Right hindlimb (tissue), 1 donor: ENCODE results near the gene LMBR1.
"Not testable (repeated sequence)": the region's sequence is repeated elsewhere in the genome, so short reads cannot be mapped to it uniquely, and the experiment has no call there.

Source experiments
- DNase-seq: peaks from one replicate; pipeline ENCODE4 v3.0.0-alpha.2; 2018

Gene LMBR1

DNA sequence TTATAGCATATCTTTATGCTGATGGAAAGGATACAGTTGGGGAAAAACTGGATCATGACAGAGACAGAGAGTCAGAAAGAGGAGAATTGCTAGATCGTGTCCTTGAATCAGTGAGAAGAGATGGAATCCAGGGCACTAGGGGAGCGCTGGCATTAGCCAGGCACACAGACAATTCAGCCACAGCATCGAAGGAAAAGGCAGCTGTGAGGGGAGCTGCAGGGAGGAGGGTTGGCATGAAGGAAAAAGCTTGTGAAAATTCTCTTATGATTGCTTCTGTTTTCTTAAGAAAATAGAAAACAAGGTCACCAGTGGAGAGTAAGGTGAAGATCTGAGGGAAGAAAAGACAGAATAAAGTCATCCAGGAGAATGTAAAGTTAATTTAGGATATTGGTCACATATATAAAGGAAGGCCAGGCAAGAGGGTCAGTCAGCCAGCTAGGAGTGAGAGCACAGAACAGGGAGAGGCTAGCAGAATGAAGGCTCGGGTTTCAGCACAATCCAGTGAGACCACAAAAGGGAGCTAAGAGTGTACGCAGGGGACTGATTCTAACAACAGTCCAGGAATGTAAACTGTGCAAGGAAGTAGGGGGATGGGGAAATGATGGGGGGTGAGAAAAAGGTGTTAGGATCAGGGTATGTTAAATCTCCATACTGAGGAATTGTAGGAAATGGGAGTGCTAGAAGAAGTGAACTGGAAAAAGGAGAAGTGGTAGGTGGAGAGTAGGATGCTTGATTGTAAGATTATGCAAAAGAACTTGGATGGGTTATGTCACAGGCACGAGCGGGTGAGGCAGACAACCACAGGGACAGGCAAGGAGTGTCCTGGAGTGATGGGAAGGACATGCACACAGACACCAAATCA is 140.4 kb downstream of the LMBR1 start:
- DNase-seq: no peak

DNA sequence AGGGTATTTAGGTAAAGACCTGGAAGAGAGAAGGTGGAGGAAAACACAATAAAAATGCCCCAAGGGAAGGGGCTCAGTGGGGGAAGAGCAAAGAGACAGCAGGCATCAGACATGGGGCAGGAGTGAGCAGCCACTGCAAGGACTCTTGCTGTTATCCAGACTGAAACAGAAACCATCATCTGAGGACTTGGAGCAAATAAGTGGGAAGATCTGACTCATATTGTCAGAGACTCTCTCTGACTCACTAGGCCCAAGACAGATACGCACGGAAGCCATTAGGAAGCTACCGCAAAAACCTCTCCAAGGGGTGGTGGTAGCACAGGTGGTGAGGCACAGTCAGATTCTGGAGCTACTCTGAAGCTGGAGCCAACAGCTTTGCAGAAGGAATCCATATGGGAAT is 141.7 kb downstream of the LMBR1 start:
- no peak for DNase-seq

DNA sequence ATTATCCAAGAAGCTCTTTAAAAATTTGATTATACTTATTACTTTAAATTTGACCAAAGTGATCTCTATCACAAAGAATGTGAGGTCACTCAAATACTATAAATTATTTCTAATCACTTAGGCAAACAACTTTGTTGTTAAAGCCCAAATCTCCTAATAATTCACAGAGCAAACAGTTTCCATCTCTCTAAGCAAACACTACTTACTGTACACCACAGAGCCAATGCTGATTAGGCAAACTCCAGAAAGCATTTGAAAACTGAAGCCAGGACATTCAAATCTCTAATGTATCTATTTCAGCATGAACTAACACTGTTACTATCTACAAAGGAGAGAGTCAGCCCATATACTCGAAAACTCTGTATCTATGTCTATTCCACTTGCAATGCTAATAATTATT is 145.3 kb downstream of the LMBR1 start:
- no peak for DNase-seq

DNA sequence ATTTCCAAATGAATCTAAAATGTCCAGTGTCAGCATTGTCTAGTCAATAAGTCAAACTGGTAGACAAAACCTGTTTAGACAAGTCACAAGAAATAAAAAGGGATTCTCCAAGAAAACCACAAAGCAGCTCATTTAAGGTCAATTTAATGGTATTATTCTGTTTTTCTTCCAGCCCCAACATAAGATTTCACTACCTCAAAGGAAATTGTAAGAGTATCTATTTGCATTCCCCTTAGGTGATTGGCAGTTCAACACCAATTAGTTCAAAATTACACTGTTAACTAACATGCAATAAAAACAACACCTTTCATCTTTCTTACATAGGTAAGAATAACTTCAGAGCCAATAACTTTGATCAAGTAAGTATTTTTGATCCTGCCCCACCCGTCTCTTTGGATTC is 146.1 kb downstream of the LMBR1 start:
- DNase-seq: no peak

DNA sequence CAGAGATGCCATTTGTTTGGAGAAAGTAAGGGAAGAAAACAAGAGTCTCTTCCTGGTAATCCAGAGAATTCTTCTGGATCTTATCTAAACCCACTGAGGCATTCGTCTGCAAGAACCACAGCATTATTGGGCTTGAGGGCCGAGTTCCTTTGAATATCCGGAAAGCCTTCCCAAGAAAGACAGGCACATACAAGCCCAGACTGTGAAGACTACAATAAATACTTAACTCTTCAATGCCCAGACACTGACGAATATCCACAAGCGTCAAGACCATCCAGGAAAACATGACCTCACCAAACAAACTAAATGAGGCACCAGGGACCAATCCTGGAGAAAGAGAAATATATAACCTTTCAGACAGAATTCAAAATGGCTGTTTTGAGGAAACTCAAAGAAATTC is 153.4 kb downstream of the LMBR1 start:
- DNase-seq: no peak

DNA sequence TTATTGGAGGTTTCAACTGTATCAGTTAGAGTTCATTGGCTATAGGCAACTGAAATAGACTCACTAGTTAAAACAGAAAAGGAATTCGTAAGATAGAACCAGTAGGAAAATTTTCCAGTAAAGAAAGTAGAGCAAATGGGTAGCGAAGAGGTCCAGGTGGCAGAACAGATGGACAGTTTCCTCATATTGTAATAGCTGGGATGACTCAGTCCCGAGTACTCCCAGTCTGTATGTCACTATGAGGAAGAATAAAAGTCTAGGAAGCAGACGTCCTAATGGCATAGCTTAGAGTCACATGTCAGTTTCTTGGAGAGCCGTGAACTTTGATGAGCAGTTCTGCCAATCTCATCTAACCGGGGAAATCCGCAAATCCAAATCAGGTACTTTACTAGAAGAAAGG is 157.1 kb downstream of the LMBR1 start:
- no peak for DNase-seq

DNA sequence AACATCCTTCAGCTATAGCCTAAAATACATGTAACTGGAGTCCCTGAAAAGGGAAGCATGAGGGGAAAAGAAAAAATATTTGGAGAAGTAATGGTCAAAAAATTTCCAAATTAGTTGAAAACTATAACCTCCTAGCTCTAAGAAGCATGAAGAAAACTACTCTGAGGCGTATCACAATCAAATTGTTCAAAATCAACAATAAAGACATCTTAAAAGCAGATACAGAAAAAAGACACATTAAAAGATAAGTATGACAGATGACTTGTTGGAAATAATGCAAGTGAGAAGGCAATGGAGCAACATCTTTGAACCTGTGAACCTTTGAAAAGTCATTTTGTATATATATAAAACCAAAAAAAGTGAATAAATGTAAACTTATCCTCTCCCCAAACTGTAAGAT is 159.3 kb downstream of the LMBR1 start:
- no peak for DNase-seq

DNA sequence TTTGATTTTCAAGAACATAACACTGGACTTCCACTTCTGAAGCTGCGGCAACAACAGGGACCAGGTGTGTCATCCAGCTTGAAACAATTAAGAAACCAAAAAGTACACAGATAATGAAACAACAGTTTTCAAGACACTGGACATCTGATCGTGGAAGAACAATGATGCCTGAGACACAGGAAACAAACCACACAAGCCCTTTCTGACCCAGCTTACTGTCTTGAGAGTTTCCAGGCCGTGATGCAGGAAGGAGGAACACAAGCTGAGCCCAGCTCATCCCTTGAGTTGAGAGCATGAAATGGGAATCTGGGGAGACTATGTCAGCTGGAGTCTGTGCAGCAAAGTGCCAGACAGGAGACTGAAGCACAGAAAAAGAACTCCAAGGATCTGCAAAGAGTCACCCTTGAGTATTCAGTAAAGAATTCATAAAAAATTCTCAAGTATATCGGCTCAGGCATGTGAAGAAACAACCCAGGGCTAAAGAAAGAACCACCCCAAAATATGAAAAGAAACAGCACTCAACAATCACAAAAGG is 160.8 kb downstream of the LMBR1 start:
- no peak for DNase-seq

DNA sequence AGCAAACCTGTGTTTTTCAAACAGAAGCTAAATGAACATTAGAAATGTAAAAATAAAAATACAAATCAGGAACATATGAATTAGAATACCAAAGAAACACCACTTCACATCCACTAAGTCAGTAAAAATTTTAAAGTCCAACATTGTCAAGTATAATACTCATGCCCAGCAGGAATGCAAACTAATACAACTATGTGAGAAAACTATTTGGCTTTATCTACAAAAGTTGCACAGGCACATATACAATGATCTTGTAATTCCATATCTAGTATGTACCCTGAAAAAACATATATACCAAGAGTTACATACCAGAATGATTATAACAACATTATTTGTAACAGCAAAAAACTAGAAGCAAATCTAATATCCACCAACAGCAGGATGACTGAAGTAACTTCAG is 161.3 kb downstream of the LMBR1 start:
- no peak for DNase-seq

DNA sequence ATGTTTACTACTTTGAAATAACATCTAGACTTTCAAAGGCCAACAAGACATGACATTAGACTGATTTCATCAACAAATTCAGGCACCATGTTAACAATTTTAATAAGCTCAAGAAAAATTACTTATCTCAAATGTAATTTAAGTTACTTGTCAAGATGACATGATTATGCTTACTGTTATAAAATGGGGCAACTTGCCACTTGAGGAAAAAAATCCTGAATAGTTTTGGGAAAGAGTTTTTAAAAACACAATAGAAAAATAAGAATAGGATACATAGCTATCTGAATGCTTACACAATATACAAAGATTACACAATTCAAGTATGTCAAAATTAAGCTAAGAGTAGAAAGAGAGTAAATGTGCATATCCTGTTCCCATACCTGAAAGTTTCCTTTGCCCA is 167.0 kb downstream of the LMBR1 start:
- DNase-seq: no peak

DNA sequence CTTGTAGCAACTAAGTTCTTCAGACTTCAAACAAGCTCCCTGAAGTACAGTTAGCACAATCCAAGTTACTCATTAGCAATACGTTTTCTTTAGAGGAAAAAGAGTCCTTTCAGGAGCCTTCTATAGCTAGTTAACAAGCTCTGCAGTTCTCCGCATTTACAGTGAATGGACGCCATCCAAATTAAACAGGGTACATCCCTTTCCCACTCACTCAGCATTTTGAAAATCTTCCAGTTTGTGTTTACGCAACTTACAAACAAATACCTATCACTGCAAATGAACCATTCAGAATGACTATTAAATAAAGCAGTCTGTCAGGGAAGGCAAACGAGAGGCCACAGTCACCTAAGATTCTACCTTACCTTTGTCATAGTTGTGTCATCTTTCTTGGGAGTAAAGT is 167.9 kb downstream of the LMBR1 start:
- DNase-seq: no peak

DNA sequence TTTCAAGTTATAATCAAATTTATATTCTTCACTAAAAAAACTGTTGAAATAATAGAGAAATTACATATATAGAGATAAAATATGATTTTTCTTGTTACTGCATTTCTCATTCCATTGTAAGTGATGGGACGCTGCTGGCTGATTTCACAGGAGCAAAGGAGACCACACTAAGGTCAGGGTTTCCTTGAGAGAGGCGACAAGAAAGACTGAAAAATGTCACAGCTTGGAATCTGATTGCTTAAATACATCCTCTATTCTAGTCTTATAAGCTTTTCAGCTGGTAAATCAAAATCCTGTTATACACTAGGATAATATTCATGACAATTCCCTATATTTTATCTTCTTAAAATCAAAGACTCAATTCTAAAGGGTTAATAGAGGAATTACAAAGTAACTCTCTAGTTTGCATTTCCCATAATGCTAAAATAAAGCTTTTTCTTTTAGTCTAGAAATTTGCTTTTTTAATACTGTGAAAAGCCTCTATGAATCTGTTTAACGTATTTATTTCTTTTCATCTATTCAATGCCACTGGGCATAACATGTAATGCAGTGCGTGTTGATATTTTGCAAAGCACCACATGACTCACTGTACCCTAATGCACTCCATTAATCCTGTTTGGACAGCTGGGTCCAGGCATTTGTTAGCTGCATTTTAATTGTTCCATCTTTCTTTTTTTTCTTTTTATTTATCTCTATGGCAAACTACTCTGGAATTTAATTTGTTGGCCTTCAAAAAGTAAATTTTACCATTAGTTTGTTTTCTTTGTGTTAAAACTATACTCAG is 170.7 kb downstream of the LMBR1 start:
- DNase-seq: no peak

DNA sequence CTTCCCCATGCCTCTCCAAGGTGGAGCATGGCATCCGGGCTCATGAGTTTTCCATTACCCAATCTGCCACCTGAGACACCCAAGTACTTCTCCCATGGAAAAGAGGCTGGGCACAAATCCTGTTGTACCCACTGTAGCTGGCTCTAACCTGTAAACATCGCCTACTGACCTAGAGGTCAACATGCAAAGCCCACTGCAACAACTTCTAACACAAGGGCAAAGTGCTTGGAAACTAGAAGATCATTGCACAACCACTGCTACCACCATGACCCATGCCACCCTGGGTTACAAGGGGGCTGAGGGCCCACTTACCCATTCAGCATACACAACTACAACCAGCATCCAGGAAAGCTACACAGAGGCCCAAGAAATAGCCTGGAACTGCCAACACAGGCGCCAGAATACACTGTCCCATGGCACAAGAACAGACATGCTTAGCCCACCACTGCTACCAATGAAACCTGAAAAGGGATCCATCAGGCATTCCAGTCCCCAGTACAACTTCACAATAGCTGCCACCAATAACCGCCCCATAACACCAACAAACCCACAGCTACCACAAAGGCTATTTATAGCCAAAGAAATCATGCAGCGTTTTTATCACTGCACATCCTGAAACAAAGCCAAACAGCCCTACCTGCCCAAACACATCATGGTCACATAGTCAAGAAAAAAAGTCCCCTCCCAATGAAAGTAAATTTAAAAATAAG is 189.1 kb downstream of the LMBR1 start:
- DNase-seq: no peak

DNA sequence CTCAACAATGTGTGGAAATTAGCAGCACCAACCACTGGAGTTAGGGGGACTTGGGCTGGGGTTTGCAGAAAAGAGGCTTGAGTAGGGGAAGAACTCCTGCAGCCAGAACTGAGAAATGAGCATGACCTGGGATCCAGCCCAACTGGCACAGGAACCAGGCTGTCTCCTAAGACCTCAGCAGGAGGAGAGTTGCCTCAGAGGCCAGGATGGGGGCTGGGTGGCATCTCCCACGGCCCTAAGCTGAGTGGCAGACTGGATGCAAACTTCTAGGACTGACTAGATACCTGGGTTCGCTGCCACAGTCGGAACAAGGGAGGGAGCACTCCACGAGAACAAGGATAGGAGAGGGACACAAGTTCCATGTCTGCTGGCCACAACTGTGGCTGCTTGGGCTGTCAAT is 189.8 kb downstream of the LMBR1 start:
- no peak for DNase-seq

DNA sequence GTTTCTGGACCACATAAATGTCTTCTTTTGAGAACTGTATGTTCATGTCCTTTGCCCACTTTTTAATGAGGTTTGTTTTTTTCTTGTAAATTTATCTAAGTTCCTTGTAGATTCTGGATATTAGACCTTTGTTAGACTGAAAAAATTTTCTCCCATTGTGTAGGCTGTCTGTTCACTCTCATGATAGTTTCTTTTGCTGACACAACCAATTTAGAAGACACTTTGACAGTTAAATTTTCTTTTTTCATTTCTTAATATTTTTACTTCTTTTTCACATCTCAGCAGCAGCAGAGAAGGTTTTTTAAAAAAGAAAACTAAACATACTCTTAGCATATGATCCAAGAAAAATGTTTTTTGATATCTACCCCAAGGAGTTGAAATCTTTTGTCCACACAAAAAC is 190.6 kb downstream of the LMBR1 start:
- DNase-seq: no peak

DNA sequence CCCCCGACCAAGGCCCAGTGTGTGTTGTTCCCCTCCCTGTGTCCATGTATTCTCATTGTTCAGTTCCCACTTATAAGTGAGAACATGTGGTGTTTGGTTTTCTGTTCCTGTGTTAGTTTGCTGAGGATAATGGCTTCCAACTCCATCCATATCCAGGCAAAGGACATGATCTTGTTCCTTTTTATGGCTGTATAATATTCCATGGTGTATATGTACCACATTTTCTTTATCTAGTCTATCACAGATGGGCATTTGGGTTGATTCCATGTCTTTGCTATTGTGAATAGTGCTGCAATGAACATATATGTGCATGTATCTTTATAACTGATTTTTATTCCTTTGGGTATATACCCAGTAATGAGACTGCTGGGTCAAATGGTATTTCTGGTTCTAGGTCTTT is 191.2 kb downstream of the LMBR1 start:
- DNase-seq: not testable (repeated sequence)

DNA sequence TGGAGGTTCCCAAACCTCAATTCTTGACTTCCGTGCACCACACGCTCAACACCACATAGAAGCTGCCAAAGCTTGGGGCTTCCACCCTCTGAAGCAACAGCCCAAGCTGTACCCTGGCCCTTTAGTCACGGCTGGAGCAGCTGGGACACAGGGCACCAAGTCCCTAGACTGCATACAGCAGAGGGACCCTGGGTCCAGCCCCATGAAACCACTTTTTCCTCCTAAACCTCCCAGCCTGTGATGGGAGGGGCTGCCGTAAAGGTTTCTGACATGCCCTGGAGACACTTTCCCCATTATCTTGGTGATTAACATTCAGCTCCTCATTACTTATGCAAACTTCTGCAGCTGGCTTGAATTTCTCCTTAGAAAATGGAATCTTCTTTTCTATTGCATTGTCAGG is 194.5 kb downstream of the LMBR1 start:
- not testable (repeated sequence) for DNase-seq

DNA sequence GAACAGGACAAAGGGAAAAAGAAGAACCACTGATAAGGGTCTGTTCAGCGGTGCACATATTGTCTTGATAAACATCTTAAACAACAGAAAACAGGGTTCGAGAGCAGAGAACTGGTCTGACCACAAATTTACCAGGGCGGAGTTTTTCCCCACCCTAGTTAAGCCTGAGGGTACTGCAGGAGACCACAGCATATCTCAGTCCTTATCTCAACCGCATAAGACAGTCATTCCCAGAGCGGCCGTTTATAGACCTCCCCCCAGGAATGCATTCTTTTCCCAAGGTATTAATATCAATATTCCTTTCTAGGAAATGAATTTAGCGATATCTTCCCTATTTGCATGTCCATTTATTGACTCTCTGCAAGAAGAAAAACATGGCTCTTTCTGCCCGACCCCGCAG is 195.7 kb downstream of the LMBR1 start:
- not testable (repeated sequence) for DNase-seq

DNA sequence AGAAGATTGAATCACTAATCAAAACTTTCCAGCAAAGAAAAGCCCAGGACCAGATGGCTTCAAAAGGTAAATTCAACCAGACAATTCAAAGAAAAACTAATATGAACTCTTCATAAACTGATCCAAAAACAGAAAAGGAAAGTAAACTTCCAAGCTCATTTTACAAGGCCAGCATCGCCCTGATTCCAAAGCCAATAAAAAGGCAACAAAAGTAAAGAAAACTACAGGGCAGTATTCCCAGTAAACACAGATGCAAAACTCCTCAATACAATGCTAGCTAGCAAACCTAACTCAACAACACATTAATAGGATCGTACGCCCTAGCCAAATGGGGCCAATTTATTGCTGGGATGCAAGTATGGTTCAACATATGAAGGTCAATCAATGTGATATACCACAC is 199.4 kb downstream of the LMBR1 start:
- DNase-seq: no peak

DNA sequence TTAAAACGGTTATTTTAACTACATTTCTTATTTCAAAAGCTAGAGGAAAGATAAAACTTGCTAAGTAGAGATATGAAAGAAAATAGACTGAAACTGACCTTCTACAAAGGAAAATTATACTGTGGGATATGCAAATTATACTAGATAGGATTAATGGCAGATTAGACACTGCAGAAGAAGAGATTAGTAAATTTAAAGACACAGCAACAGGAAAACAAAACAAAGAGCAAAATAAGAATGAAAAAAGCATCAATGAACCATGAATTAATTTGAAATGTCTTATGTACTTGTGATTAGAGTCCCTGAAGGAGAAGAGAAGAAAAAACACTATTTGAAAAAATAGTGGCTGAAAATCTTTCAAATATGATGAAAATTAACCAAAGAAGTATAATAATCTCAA is 200.1 kb downstream of the LMBR1 start:
- DNase-seq: no peak

DNA sequence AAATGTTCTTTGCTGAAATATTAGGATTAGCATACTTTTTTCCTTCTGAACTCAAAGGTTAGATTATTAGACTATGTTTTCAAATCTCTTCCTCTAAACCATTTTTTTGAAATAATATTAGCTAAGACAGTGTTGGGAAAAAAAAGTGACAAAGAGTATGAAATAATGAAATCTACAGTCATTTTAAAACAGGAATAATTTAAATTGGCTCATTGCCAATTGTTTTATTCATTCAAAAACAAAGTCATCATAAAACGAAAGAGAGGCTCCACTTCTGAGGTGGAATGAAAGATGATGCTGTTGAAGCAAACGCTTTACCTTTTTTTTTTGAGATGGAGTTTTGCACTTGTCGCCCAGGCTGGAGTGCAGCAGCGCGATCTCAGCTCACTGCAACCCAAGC is 201.2 kb downstream of the LMBR1 start:
- no peak for DNase-seq

DNA sequence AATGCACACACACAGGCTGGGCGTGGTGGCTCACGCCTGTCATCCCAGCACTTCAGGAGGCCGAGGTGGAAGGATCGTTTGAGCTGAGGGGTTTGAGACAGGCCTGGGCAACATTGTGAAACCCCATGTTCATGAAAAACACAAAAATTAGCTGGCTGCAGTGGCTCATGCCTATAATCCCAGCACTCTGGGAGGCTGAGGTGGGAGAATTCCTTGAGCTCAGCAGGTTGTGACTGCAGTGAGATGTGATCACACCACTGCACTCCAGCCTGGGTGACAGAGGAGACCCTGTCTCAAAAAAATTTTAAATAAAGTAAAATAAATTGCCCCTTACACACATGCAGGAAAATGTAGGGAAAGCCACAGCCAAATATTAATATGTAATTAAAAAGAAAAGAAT is 208.3 kb downstream of the LMBR1 start:
- DNase-seq: no peak

DNA sequence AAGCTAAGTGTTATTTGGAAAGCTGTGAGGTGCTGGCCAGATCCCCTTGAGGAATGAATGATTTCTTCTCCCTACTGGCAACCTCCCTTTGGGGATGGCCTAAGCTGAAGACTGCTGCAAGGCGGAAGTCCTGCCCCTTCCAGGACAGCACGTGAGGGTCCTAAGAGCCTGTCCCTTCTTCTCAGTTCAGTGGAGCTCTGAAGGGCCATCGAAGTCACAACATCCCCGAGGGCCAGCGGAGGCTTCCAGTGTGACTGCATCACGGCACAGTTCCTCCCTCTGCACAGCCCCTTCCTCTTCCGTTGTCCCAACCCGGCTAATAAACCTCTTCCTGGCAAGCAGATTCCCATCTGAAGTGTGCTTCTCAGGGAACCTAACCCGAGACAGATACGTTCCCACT is 208.7 kb downstream of the LMBR1 start:
- no peak for DNase-seq

DNA sequence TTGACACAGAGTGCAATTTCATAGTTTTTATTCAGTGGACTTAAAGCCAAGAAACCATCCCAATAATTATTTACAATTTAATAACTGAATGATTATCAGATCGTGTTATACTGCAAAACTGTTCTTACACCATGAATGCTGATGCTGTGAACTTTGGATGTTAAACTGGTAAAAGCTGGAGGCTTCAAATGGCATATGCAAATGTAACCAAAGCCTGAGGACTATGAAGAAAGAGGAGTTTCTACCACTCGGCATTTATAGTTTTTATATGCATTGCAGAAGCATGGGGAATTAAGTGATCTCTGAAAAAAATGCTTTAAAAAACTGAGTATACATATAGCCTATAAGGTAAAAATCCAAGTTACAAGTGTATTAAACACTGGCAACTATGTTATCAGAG is 210.1 kb downstream of the LMBR1 start:
- no peak for DNase-seq
